DND-41 (cell line): Measurements from ENCODE around the gene ACSL4.

ENCODE experiments used
- ATAC-seq: fragments of 200-7000 bp; cut with Tn5 transposase; 3 replicates; pipeline ENCODE4 v1.9.1; 2021; ENCODE audit warnings: low read depth; ENCODE audit not compliant: insufficient read depth
- DNase-seq: peaks from one replicate; pipeline ENCODE4 v3.0.0-alpha.2; 2020
- H2AFZ ChIP-seq: 2 replicates; pipeline ENCODE4 v1.6.0; 2012; ENCODE audit warnings: low read depth, low read length
- H3K27ac ChIP-seq: 2 replicates; pipeline ENCODE4 v1.5.1; 2012; ENCODE audit warnings: low read length, inconsistent platforms
- H3K27me3 ChIP-seq: fragments of 200-600 bp; sonication (generic); 2 replicates; pipeline ENCODE4 v1.6.0; 2012; ENCODE audit warnings: low read length, mild to moderate bottlenecking, inconsistent platforms; ENCODE audit not compliant: insufficient read depth, poor library complexity
- H3K36me3 ChIP-seq: 2 replicates; pipeline ENCODE4 v1.5.1; 2012; ENCODE audit warnings: low read length, inconsistent platforms; ENCODE audit not compliant: insufficient read depth
- H3K4me1 ChIP-seq: 2 replicates; pipeline ENCODE4 v1.5.1; 2012; ENCODE audit warnings: mild to moderate bottlenecking, low read length; ENCODE audit not compliant: insufficient read depth
- H3K4me2 ChIP-seq: 2 replicates; pipeline ENCODE4 v1.6.0; 2012; ENCODE audit warnings: mild to moderate bottlenecking, moderate library complexity, low read length, inconsistent platforms; ENCODE audit not compliant: insufficient read depth
- H3K4me3 ChIP-seq, 2 experiments: fragments of 200-600 bp in 1 of 2; shearing (Covaris generic) in 1 of 2; 2 replicates each; pipeline ENCODE4 v1.5.1; 2012 to 2016; ENCODE audit warnings: inconsistent platforms in 2 of 2, low read length in 2 of 2, mild to moderate bottlenecking in 2 of 2, low read depth in 1 of 2, moderate library complexity in 1 of 2
- H3K79me2 ChIP-seq: 2 replicates; pipeline ENCODE4 v1.6.0; 2012; ENCODE audit warnings: low read length, inconsistent platforms; ENCODE audit not compliant: insufficient read depth
- H3K9ac ChIP-seq: 2 replicates; pipeline ENCODE4 v1.6.0; 2012; ENCODE audit warnings: low read depth, mild to moderate bottlenecking, inconsistent platforms, low read length, moderate library complexity
- H3K9me3 ChIP-seq: 2 replicates; pipeline ENCODE4 v1.5.1; 2012; ENCODE audit warnings: low read length, moderate library complexity, mild to moderate bottlenecking, inconsistent platforms; ENCODE audit not compliant: insufficient read depth, severe bottlenecking
- H4K20me1 ChIP-seq: 2 replicates; pipeline ENCODE4 v1.6.0; 2012; ENCODE audit warnings: low read length; ENCODE audit not compliant: insufficient read depth
- CTCF ChIP-seq: IDR thresholded peaks from 2 replicates; pipeline ENCODE4 v1.5.1; 2012; ENCODE audit warnings: borderline replicate concordance, low read length, moderate library complexity, mild to moderate bottlenecking; ENCODE audit not compliant: poor library complexity, severe bottlenecking; ENCODE audit errors: extremely low read depth
- EZH2 ChIP-seq: IDR thresholded peaks from 3 replicates; pipeline ENCODE4 v1.6.1; 2012; ENCODE audit warnings: borderline replicate concordance, low read depth, mild to moderate bottlenecking, moderate library complexity, low read length, inconsistent platforms; ENCODE audit not compliant: severe bottlenecking

The ACSL4 gene

GRCh38 chrX:109622270-109622669, 110.8 kb downstream of the ACSL4 start:
- Histone ChIP-seq H3K27me3 (no peaks in the 10 kb centered on the region), H4K20me1 (no peaks in the 10 kb centered on the region), H3K9ac (no peak overlapping the region), H3K4me1 (no peaks in the 10 kb centered on the region; the same call in 1 of the 2 replicates), H3K9me3 (no peaks in the 10 kb centered on the region), H2AFZ (no peak overlapping the region), H3K4me2 (no peak overlapping the region), H3K27ac (no peak overlapping the region), H3K4me3 (no peak overlapping the region), H3K36me3 (no peaks in the 10 kb centered on the region), H3K79me2 (no peaks in the 10 kb centered on the region)
- DNase-seq (no peak), ATAC-seq (no peak)
- TF ChIP-seq CTCF: no peak
- TF ChIP-seq EZH2: no peak

GRCh38 chrX:109619771-109620170, 113.3 kb downstream of the ACSL4 start:
- Histone ChIP-seq H3K27me3 (no peaks in the 10 kb centered on the region), H4K20me1 (no peaks in the 10 kb centered on the region), H3K4me3 (no peak overlapping the region), H3K27ac (no peak overlapping the region), H3K9ac (no peak overlapping the region), H3K36me3 (no peaks in the 10 kb centered on the region), H3K9me3 (no peaks in the 10 kb centered on the region), H2AFZ (no peak overlapping the region), H3K4me2 (no peak overlapping the region), H3K4me1 (no peaks in the 10 kb centered on the region; the same call in 1 of the 2 replicates), H3K79me2 (no peaks in the 10 kb centered on the region)
- 0 out of 3 replicates have a peak, but pooled peaks have one; percentile 14 for ATAC-seq
- DNase-seq: peak; percentile 5
- TF ChIP-seq EZH2 (no peak), CTCF (no peak)

- H3K4me3 ChIP-seq: no peak overlapping the region
Measured at GRCh38 chrX:109614951-109615350, 118.1 kb downstream of the ACSL4 start.

More at GRCh38 chrX:109614951-109615350, 118.1 kb downstream of the ACSL4 start:
- H3K4me1 ChIP-seq: no peaks in the 10 kb centered on the region; the same call in 1 of the 2 replicates
- H3K36me3 ChIP-seq: no peaks in the 10 kb centered on the region
- no peak overlapping the region for H2AFZ ChIP-seq
- H3K27me3 ChIP-seq: no peaks in the 10 kb centered on the region
- no peaks in the 10 kb centered on the region for H3K79me2 ChIP-seq
- ATAC-seq (no peak), DNase-seq (no peak)
- no peak overlapping the region for H3K4me2 ChIP-seq
- no peaks in the 10 kb centered on the region for H3K9me3 ChIP-seq
- no peak overlapping the region for H3K9ac ChIP-seq
- TF ChIP-seq CTCF (no peak), EZH2 (no peak)
- H3K27ac ChIP-seq: no peak overlapping the region
- H4K20me1 ChIP-seq: no peaks in the 10 kb centered on the region
